ENCODE measurements around the gene RECQL5.

Gene RECQL5

DNA sequence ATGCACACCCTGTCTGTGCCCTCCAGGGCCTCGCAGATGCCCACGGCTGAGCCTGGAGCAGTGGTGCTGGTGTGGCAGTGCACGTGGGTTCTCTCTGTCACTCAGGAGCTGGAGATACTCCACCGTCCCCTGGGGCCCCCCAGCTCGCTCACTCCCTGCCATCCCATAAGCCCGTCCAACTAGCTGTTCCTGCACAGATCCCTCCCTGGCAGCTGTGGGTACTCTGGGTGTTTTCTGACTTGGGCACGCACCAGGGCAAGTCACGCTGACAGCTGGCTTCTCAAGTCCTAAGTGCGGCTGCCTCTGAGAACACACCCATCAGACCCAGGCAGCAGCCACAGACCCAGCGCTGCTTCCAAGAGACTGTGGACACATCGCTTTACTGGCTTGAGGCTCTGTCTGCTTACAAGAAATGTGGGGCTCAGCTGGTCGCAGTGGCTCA is 28.9 kb upstream of the RECQL5 start:
- no peak for DNase-seq (ENCODE audit: insufficient read length)
- no peak for TF ChIP-seq TAF1 (IDR thresholded peaks at IDR 0.05; ENCODE audit: borderline replicate concordance, low read depth, low read length)
- no peak for TF ChIP-seq POLR2AphosphoS5 (IDR thresholded peaks at IDR 0.05; ENCODE audit: low read depth, low read length)
- no peak for TF ChIP-seq POLR2A (IDR thresholded peaks at IDR 0.05; ENCODE audit: low read depth, low read length)
- FAIRE-seq: no peak

DNA sequence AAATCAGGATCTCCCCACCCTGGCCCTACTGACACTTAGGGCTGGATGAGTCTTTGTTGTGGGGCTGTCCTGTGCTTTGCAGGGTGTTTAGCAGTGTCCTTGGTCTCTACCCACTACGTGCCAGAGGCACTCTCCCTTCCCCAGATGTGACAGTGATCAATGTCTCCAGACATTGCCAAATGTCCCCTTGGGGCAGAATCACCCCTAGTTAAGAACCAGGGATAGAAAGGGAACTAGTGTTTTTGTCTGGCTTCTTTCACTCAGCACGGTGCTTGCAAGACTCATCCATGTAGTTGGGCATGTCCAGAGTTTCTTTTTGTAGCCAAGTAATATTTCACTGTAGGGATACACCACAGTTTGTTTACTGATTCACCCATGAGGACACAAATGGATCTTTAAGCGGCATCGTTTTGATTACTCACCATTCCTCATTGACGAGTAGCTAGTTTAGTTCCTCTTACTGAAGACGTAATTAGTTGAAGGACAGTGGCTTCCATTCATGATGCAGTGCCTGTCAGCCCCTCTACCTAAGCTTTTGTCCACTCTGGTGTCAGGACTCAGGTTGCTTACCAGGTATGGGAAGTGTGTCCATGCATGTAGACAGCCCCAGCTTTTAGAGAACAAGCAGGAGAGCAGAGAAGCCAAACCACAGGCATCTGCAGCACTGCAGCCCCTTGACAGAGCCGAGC is 28.3 kb upstream of the RECQL5 start:
- no peak for TF ChIP-seq POLR2A (IDR thresholded peaks at IDR 0.05; ENCODE audit: low read depth, low read length)
- TF ChIP-seq POLR2AphosphoS5 (IDR thresholded peaks at IDR 0.05; ENCODE audit: low read depth, low read length): no peak
- TF ChIP-seq TAF1 (IDR thresholded peaks at IDR 0.05; ENCODE audit: borderline replicate concordance, low read depth, low read length): no peak
- DNase-seq (ENCODE audit: insufficient read length) (no peak), FAIRE-seq (no peak)

DNA sequence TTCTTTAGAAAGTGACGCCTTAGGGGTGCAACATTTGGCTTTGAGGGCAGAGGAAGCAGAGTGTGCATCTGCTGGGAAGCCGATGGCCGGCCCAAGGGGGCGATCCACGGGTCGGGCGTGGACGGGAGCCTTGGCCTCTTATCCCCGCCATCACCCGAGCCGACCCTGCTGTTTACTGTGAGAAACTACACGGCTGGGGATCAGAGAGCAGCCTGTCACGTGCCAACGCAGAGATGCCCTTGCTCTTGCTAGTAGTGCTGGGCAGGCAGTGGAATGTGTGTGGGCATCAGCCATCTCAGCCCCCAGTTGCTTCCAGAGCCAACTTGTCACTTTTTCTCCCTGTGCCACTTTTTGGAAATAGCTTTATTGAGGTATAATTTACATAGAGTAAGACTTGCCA is 27.6 kb upstream of the RECQL5 start:
- FAIRE-seq (no peak), DNase-seq (ENCODE audit: insufficient read length) (no peak)
- TF ChIP-seq POLR2A (IDR thresholded peaks at IDR 0.05; ENCODE audit: low read depth, low read length) (no peak), POLR2AphosphoS5 (IDR thresholded peaks at IDR 0.05; ENCODE audit: low read depth, low read length) (no peak), TAF1 (IDR thresholded peaks at IDR 0.05; ENCODE audit: borderline replicate concordance, low read depth, low read length) (no peak)

DNA sequence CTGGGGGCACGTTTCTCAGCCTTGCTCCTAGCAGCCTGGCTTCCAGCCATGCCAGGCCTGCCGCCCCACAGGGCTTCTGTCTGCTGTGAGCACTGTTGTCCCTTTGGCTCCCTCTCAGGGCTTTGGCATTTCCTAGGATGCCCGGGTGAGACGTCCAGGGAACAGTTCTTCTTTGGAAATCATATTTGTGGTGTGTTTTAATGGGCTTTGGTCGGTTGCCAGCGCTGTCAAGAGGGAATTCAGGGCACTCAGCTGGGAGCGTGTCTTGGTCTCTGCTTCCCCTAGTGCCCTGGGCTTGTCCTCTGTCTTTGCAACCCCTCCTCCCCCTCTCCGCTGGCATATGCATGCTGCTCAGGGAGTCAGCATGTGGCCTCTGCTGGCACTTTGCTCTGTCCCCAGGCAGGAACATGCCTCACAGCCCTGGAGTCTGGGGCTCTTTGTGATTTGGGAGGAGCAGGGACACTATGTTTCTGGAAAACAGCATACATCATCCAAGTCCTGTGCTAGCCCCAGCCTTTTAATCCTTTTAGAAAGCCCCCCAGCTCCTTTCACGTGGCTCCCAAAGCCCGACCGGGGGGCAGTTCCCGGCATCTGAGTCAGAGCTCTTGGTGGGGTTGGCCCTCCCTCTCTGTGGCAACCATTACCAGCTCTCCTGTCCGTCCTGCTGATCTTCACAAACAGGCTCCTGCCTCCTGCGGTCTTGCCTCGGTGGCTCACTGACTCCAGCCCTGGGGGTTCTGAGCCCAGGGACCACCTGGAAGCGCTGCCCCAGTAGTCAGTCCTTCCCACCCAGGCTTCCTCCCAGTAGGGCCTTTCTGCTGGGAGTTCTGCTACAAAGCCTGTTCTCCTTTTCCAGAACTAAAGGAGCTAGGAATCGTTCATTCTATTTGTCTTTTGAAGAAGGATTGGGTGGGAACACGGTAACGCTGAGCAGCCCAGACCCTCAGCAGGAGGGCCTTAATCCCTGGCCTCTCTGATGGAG is 26.8 kb upstream of the RECQL5 start:
- no peak for TF ChIP-seq TAF1 (IDR thresholded peaks at IDR 0.05; ENCODE audit: borderline replicate concordance, low read depth, low read length)
- no peak for TF ChIP-seq POLR2A (IDR thresholded peaks at IDR 0.05; ENCODE audit: low read depth, low read length)
- DNase-seq (ENCODE audit: insufficient read length) (no peak), FAIRE-seq (no peak)

- TF ChIP-seq POLR2AphosphoS5 (IDR thresholded peaks at IDR 0.05; ENCODE audit: low read depth, low read length): no peak
- no peak for TF ChIP-seq POLR2A (IDR thresholded peaks at IDR 0.05; ENCODE audit: low read depth, low read length)
- TF ChIP-seq TAF1 (IDR thresholded peaks at IDR 0.05; ENCODE audit: borderline replicate concordance, low read depth, low read length): no peak
- no peak for DNase-seq (ENCODE audit: insufficient read length)
- FAIRE-seq: no peak
These were observed 26.0 kb upstream of the RECQL5 start for GRCh38 chr17:75692976-75693375.

GRCh38 chr17:75691801-75692626 is 25.1 kb upstream of the RECQL5 start:
- FAIRE-seq (no peak), DNase-seq (ENCODE audit: insufficient read length) (no peak)
- TF ChIP-seq TAF1 (IDR thresholded peaks at IDR 0.05; ENCODE audit: borderline replicate concordance, low read depth, low read length): no peak
- no peak for TF ChIP-seq POLR2A (IDR thresholded peaks at IDR 0.05; ENCODE audit: low read depth, low read length)
- TF ChIP-seq POLR2AphosphoS5 (IDR thresholded peaks at IDR 0.05; ENCODE audit: low read depth, low read length): no peak

GRCh38 chr17:75691371-75691791 is 24.4 kb upstream of the RECQL5 start:
- DNase-seq (ENCODE audit: insufficient read length): no peak

DNA sequence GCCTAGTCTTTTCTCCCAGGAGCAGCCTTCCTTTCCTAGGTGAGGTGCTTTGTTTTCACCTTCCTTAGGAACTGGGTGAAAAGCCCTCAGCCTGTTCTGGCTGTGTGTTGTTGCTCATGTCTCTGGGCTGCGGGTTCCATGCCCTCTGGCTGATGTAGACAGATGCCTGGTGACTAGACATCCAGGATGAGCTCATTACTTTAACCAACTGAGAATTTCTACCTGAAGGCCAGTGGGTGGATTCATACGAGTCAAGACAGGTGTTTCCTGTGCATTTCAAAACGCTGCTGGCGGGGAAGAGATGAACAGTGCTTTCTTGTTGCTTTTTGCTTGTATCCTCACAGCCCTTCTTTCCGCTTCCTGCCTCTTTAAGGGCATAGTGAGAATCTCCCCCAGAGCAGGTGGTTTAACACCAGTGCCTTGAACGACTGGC is 22.5 kb upstream of the RECQL5 start:
- FAIRE-seq: peak; percentile 82
- DNase-seq (ENCODE audit: insufficient read length): peak; percentile 46
- TF ChIP-seq TAF1 (IDR thresholded peaks at IDR 0.05; ENCODE audit: borderline replicate concordance, low read depth, low read length) (no peak), POLR2A (IDR thresholded peaks at IDR 0.05; ENCODE audit: low read depth, low read length) (no peak), POLR2AphosphoS5 (IDR thresholded peaks at IDR 0.05; ENCODE audit: low read depth, low read length) (no peak)

More at GRCh38 chr17:75691371-75691791, 24.4 kb upstream of the RECQL5 start:
- no peak for FAIRE-seq
- TF ChIP-seq TAF1 (IDR thresholded peaks at IDR 0.05; ENCODE audit: borderline replicate concordance, low read depth, low read length) (no peak), POLR2A (IDR thresholded peaks at IDR 0.05; ENCODE audit: low read depth, low read length) (no peak), POLR2AphosphoS5 (IDR thresholded peaks at IDR 0.05; ENCODE audit: low read depth, low read length) (no peak)

- no peak for DNase-seq (ENCODE audit: insufficient read length)
- TF ChIP-seq TAF1 (IDR thresholded peaks at IDR 0.05; ENCODE audit: borderline replicate concordance, low read depth, low read length) (no peak), POLR2A (IDR thresholded peaks at IDR 0.05; ENCODE audit: low read depth, low read length) (no peak), POLR2AphosphoS5 (IDR thresholded peaks at IDR 0.05; ENCODE audit: low read depth, low read length) (no peak)
- peak; percentile 27 for FAIRE-seq
These were observed 21.4 kb upstream of the RECQL5 start for GRCh38 chr17:75688209-75688825.

DNA sequence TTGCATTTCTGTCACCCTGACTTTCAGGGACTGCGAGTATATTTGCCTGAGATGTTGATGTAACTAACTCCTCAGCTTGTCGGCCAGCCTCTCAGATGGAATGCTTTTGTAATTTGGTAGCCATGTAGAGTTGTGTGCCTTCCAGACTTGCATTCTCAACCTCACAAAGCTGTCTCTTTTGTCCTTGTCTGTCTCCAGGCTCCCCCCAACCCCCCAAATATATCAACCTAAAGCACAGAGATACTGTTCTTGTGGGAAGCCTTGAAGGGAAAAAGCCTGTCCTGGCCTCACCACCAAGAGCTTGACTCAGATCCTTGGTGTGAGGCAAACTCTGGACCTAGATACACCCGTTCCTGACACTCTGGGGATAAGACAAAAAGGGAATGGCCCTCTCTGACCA is 18.5 kb upstream of the RECQL5 start:
- FAIRE-seq (no peak), DNase-seq (ENCODE audit: insufficient read length) (no peak)
- TF ChIP-seq TAF1 (IDR thresholded peaks at IDR 0.05; ENCODE audit: borderline replicate concordance, low read depth, low read length) (no peak), POLR2AphosphoS5 (IDR thresholded peaks at IDR 0.05; ENCODE audit: low read depth, low read length) (no peak), POLR2A (IDR thresholded peaks at IDR 0.05; ENCODE audit: low read depth, low read length) (no peak)

Data from GM12892 (cell line).